COLO668 (cell line): Measurements from ENCODE around the gene GHITM.

Experiments
- DNase-seq: peaks from one replicate; lab custom pipeline; 2025; ENCODE audit not compliant: unreplicated experiment; lab: John Stamatoyannopoulos, UW

Gene GHITM

DNA sequence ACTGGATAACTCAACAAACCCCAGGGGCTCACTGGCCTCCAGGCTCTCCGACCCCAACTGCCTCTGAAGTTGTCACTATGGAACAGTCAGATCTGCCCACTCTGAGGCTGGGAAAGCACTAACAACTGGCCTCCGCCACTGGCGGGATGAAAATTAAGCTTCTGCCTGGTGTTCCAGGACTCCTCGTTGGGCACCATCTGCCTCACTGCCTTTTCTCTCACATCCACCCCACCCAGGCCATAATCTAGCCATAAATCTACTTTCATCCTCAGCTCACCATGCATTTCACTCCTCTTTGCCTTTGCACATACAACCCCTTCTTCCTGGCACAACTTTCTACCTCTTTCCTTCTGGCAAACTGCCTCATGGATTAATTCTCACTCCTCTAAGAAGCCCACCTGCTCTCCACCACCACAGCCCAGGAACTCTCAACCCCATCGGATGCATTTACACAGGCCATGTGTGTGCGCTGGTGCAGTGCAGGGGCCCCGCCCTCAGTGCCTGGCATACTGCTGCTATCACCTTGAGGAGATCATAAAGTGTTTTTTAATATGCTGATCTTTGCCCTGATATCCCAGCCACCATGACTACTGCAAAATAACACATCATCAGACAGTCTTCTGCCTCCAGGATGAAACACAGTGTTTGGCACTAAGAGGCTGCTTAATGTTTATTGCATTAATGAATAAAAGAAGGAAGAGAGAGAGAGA, 59.1 kb downstream of the GHITM start:
- peak; percentile 2 for DNase-seq

DNA sequence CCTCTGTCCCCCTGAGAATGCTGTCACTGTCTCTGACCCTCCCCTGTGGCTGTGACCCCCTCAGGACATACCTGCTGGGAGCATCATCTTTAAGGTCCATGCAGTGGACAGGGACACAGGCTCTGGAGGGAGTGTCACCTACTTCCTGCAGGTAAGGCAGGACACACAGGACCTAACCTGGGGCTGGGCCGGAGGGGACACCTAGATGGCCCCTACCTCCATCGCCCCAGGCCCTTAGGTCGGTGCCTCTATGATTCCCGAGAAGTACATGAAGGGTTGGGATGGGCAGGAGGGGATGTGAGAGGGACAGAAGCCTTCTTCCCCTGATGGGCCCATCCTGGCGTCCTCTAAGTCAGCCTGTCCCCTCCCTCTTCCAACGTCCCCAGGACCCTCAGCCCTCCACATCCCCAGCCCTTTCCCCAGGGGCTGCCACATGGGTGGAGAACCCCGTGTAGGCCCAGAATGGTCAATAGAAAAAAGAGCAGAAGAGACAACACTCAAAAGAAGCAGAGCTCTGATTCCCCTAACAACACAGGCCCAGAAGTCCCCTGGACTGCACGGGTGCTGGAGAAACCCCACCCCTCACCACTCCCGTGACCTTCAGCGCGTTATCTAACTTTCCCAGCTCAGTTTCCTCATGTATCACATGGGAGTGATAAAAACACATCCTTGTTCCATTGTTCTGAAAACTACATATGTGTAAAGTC, 61.4 kb downstream of the GHITM start:
- DNase-seq = no peak

DNA sequence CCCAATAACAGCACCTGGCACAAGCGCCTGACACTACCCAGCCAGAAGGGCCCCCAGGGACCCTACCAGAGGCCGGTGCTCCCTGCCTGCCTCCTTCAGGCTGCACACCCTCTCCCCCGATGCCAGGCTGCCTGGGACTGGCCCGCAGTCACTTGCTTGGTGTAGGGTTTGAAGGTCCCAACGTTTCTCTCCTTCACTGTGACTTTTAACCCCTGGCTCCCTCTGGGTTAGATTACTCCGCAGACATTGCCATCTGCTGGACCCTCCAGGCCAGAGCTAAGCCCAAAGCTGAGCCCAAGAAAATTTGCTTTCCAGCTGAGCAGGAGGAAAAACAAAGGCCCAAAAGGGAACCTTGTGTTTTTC, 61.9 kb downstream of the GHITM start:
- no peak for DNase-seq

DNA sequence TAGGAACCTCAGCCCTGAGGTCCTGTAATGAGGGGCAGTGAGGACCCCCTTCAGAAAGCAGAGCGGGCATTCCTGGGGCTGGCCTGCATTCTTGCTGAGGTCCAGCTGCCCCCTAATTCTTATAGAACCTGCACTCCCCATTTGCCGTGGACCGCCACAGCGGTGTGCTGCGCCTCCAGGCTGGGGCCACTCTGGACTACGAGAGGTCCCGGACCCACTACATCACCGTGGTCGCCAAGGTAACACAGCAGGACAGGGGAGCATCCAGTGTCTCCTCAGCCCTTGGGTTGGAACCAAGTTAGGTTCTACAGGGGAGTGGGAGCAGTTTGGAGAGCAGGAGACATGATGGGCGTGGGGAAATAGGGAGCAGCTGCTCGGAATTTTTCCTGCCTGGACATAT, 62.4 kb downstream of the GHITM start:
- no peak for DNase-seq

DNA sequence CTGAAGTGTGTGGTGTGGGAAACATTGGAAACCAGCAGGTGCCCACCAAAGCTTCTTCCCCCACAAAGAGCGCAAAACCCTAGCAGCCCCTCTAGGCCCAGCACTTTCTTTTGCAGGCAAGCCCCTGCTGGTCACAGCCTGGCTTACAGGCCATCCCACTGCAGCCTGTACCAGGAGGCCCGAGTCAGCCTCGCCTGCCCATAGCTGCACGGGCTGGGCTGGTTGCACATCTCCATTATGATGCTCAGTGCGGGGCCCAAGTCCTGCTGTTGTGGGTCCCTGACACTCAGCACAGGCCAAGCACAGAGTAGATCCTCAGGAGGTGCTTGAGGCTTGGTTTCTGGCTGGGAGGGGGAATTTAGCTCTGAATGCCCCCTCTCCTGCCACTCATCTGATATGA, 63.0 kb downstream of the GHITM start:
- no peak for DNase-seq
